ACC112 (cell line): Measurements from ENCODE around the gene MSI1.
"Not testable (repeated sequence)": the region's sequence is repeated elsewhere in the genome, so short reads cannot be mapped to it uniquely, and the experiment has no call there.

Experiments used
- H2AFZ ChIP-seq: fragments of 200-600 bp; sonication (generic); one replicate; pipeline ENCODE4 v1.6.0; 2017; ENCODE audit warnings: antibody characterized with exemption, low read length; ENCODE audit not compliant: unreplicated experiment
- H3K27ac ChIP-seq: fragments of 200-600 bp; sonication (generic); 2 replicates; pipeline ENCODE4 v1.5.1; 2014; ENCODE audit warnings: low read depth, mild to moderate bottlenecking, antibody characterized with exemption, low read length, moderate library complexity
- H3K27me3 ChIP-seq: fragments of 200-600 bp; sonication (generic); 2 replicates; pipeline ENCODE4 v1.6.1; 2014; ENCODE audit warnings: mild to moderate bottlenecking, antibody characterized with exemption, low read length, moderate library complexity, mixed read lengths; ENCODE audit not compliant: insufficient read depth
- H3K36me3 ChIP-seq: fragments of 200-600 bp; sonication (generic); 2 replicates; pipeline ENCODE4 v1.6.1; 2016; ENCODE audit warnings: mild to moderate bottlenecking, antibody characterized with exemption, low read length, moderate library complexity, mixed read lengths; ENCODE audit not compliant: insufficient read depth
- H3K4me1 ChIP-seq: fragments of 200-600 bp; sonication (generic); one replicate; pipeline ENCODE4 v1.6.1; 2016; ENCODE audit warnings: low read length, mixed read lengths; ENCODE audit not compliant: insufficient read depth, unreplicated experiment, control insufficient read depth
- H3K4me3 ChIP-seq: fragments of 200-600 bp; sonication (generic); 2 replicates; pipeline ENCODE4 v1.5.1; 2014; ENCODE audit warnings: mild to moderate bottlenecking, low read depth, low read length
- H3K79me2 ChIP-seq: fragments of 200-600 bp; sonication (generic); one replicate; pipeline ENCODE4 v1.6.0; 2016; ENCODE audit warnings: low read length; ENCODE audit not compliant: control insufficient read depth, unreplicated experiment, insufficient read depth

Gene MSI1

GRCh38 chr12:120339256-120339655, 29.7 kb downstream of the MSI1 start:
- H3K27ac ChIP-seq = no peak overlapping the region
- H3K79me2 ChIP-seq = no peaks in the 10 kb centered on the region
- H2AFZ ChIP-seq = no peak overlapping the region
- peaks cover 5% of the 10 kb centered on the region; the same call in 1 of the 2 replicates for H3K27me3 ChIP-seq
- no peak overlapping the region for H3K4me3 ChIP-seq
- H3K36me3 ChIP-seq = no peaks in the 10 kb centered on the region
- no peaks in the 10 kb centered on the region for H3K4me1 ChIP-seq

GRCh38 chr12:120337730-120338129, 31.2 kb downstream of the MSI1 start:
- no peak overlapping the region for H3K27ac ChIP-seq
- no peaks in the 10 kb centered on the region for H3K79me2 ChIP-seq
- H3K27me3 ChIP-seq = peaks cover 5% of the 10 kb centered on the region; the same call in 1 of the 2 replicates
- H2AFZ ChIP-seq = no peak overlapping the region
- H3K4me1 ChIP-seq = no peaks in the 10 kb centered on the region
- H3K4me3 ChIP-seq = no peak overlapping the region
- no peaks in the 10 kb centered on the region for H3K36me3 ChIP-seq

GRCh38 chr12:120336392-120336791, 32.6 kb downstream of the MSI1 start:
- H3K36me3 ChIP-seq = not testable (repeated sequence)

GRCh38 chr12:120335447-120335846, 33.5 kb downstream of the MSI1 start:
- H3K79me2 ChIP-seq, H3K36me3 ChIP-seq, H3K27ac ChIP-seq, H3K4me1 ChIP-seq, H3K27me3 ChIP-seq, H3K4me3 ChIP-seq, H2AFZ ChIP-seq: not testable (repeated sequence)

More at GRCh38 chr12:120336392-120336791, 32.6 kb downstream of the MSI1 start:
- H3K27ac ChIP-seq, H3K4me3 ChIP-seq, H3K79me2 ChIP-seq, H2AFZ ChIP-seq, H3K4me1 ChIP-seq, H3K27me3 ChIP-seq: not testable (repeated sequence)

DNA sequence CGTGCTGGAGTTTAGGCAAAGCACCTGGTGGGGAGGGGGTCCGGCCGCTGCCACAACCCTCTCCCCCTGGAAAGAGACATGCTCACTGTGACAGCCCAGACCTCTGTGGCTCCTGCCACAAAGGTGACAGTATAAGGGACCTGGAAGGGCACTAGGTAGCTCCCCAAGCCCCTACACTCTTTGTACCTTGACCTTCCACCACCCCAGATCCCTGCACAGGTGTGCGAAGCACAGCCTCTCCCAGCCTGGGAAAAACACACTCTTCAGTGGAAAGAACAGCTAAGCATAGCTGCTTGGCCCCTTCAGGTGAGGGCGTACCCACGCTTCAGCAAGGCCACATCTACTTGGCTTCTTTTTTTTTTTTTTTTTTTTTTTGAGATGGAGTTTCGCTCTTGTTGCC, 36.4 kb downstream of the MSI1 start:
- H3K4me1 ChIP-seq = no peaks in the 10 kb centered on the region
- peaks cover 1% of the 10 kb centered on the region; the same call in 1 of the 2 replicates for H3K27me3 ChIP-seq
- H3K4me3 ChIP-seq = no peak overlapping the region
- no peaks in the 10 kb centered on the region for H3K36me3 ChIP-seq
- no peak overlapping the region for H3K27ac ChIP-seq
- H2AFZ ChIP-seq = no peak overlapping the region
- H3K79me2 ChIP-seq = no peaks in the 10 kb centered on the region

- no peak overlapping the region for H3K27ac ChIP-seq
- H3K36me3 ChIP-seq = no peaks in the 10 kb centered on the region
Observed at GRCh38 chr12:120332041-120332440, 36.9 kb downstream of the MSI1 start.

GRCh38 chr12:120331390-120331789, 37.6 kb downstream of the MSI1 start:
- Histone ChIP-seq H3K27ac (no peak overlapping the region), H3K4me1 (no peaks in the 10 kb centered on the region), H3K4me3 (no peak overlapping the region), H3K36me3 (no peaks in the 10 kb centered on the region), H3K27me3 (no peaks in the 10 kb centered on the region), H2AFZ (no peak overlapping the region), H3K79me2 (no peaks in the 10 kb centered on the region)

More at GRCh38 chr12:120332041-120332440, 36.9 kb downstream of the MSI1 start:
- Histone ChIP-seq H3K4me3 (no peak overlapping the region), H3K79me2 (no peaks in the 10 kb centered on the region), H2AFZ (no peak overlapping the region), H3K4me1 (no peaks in the 10 kb centered on the region), H3K27me3 (no peaks in the 10 kb centered on the region)

DNA sequence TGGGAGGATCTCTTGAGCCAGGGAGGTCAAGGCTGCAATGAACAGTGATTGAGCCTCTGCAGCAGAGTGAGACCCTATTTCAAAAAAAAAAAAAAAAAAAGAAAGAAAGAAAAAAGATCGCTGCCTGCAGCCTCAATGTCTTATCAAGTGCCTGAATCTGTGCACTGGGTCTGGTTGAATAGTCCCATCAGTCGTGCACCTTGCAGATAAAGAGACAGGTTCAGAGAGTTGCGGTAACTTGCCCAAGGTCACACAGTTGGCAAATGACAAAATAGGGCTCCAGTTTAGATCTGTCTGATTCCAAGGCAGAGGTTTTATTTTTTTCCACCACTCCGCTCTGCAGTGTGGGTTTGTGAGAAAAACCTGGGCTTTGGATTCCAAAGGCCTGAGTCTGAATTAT, 40.7 kb downstream of the MSI1 start:
- H3K27me3 ChIP-seq = no peaks in the 10 kb centered on the region
- H3K4me1 ChIP-seq = no peaks in the 10 kb centered on the region
- no peak overlapping the region for H3K4me3 ChIP-seq
- no peak overlapping the region for H3K27ac ChIP-seq
- no peaks in the 10 kb centered on the region for H3K36me3 ChIP-seq
- no peak overlapping the region for H2AFZ ChIP-seq
- no peaks in the 10 kb centered on the region for H3K79me2 ChIP-seq

GRCh38 chr12:120327593-120327992, 41.4 kb downstream of the MSI1 start, which contains the start of gene PLA2G1B:
Gene PLA2G1B, minus strand, starts transcription at chr12:120327779. Its CDS starts 26 bp downstream, at chr12:120327753.
- Histone ChIP-seq H3K27me3 (no peaks in the 10 kb centered on the region), H3K79me2 (no peaks in the 10 kb centered on the region), H3K4me3 (no peak within 1 kb of the TSS), H3K36me3 (no peaks in the 10 kb centered on the region), H2AFZ (no peak within 1 kb of the TSS), H3K27ac (no peak within 1 kb of the TSS), H3K4me1 (no peaks in the 10 kb centered on the region)

- H3K27ac ChIP-seq = no peak overlapping the region
- H3K27me3 ChIP-seq = no peaks in the 10 kb centered on the region
- no peaks in the 10 kb centered on the region for H3K4me1 ChIP-seq
- H3K36me3 ChIP-seq = no peaks in the 10 kb centered on the region
- H3K4me3 ChIP-seq = no peak overlapping the region
- H3K79me2 ChIP-seq = no peaks in the 10 kb centered on the region
- H2AFZ ChIP-seq = no peak overlapping the region
Observed at GRCh38 chr12:120324841-120325417, 44.0 kb downstream of the MSI1 start.

- Histone ChIP-seq H3K36me3 (no peaks in the 10 kb centered on the region), H3K79me2 (no peaks in the 10 kb centered on the region), H3K27ac (no peak overlapping the region), H3K4me3 (no peak overlapping the region), H2AFZ (no peak overlapping the region), H3K27me3 (no peaks in the 10 kb centered on the region), H3K4me1 (no peaks in the 10 kb centered on the region)
Observed at GRCh38 chr12:120323772-120324171, 45.2 kb downstream of the MSI1 start.
